Stimulated activated CD8-positive, alpha-beta memory T cell treated with anti-CD3 and anti-CD28 coated beads, Interleukin-7, amount 100 ng/mL, for 48 hours (primary cell): Measurements from ENCODE around the gene ARHGEF25.
"Not testable (repeated sequence)": the region's sequence is repeated elsewhere in the genome, so short reads cannot be mapped to it uniquely, and the experiment has no call there.

Experiments used
- DNase-seq, 2 donors: peaks; one replicate each; pipeline ENCODE4 v3.0.0-alpha.2; 2020; ENCODE audit warnings: low read depth in 1 of 2; ENCODE audit errors: extremely low read depth in 1 of 2

The ARHGEF25 gene

GRCh38 chr12:57607958-57608663, 3.1 kb upstream of the ARHGEF25 start:
- no peak for DNase-seq

DNA sequence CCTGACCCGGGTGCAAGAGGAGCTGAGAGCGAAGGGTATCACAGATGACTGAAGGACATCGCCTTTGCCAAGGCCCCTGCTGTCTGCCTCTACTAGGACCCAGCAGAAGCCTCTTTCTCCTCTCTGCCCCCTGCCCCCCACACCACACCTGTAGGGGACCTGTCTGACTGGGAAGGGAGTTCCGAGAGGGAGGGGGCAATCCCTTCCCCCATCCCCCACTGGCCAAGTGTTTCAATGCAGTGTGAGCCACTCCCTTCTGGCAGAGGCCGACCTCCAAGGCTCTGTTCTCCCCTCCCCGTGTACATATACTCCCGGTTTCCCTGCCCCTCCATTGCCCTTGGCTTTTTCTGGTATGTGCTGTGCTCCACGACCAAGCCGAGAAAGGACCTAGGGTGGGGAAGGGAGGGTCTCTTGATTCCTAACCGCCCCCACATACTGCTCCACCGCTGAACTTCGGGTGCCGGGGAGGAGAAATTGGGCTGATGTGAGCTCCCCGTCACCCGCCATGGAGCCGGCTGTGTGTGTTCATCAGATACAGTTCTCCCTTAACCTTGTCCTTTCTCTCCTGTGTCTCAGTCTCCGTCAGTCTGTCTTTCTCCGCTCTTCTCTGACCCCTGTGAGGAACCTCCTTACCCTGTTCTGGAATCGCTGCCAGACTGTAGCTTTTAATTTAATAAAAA, 2.0 kb upstream of the ARHGEF25 start:
- DNase-seq: no peak

- no peak for DNase-seq
Measured at GRCh38 chr12:57609781-57610553, 1.3 kb upstream of the ARHGEF25 start.

- no peak for DNase-seq
Measured at GRCh38 chr12:57610554-57611107, 604 bp upstream of the ARHGEF25 start.

DNA sequence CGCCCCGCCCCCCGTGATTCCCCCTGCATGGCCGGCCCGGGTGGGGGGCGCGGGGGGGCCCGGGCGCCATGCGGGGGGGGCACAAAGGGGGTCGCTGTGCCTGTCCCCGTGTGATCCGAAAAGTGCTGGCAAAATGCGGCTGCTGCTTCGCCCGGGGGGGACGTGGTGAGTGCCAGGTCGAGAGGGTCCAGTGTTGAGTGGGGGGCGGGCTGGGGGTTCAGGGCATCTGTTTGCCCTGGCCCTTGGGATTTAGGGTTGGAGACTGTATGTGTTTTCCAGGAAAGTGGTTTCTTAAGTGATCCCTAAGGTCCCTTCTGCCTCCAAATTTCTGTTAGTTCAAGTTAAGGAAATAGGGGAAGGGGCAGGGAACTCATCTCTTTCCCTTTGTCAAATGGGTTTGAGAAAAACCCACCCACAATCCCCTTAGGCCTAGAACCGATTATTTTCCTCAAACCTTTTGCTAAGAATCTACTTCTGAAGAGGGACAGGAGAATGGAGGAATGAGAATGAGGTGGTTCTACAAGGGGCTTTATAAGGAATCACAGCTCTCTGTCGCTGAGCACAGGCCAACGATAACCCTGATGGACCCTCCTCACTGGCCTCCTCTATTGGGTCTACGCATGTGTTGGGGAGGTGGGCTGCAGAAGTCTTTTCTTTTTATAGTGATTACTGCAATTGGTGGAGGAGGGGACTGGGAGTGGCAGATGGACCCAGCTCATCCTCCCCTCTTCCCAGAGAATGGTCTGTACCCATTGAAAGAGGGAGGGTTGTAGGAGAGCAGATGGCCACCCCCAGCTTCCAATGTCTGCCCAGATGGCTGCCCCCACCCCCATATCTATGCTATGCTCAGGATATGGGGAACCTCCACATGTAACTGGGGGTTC, 834 bp downstream of the ARHGEF25 start:
- DNase-seq: no peak

GRCh38 chr12:57612711-57613426, 1.6 kb downstream of the ARHGEF25 start:
- no peak for DNase-seq

GRCh38 chr12:57613427-57614109, 2.3 kb downstream of the ARHGEF25 start:
- no peak for DNase-seq

DNA sequence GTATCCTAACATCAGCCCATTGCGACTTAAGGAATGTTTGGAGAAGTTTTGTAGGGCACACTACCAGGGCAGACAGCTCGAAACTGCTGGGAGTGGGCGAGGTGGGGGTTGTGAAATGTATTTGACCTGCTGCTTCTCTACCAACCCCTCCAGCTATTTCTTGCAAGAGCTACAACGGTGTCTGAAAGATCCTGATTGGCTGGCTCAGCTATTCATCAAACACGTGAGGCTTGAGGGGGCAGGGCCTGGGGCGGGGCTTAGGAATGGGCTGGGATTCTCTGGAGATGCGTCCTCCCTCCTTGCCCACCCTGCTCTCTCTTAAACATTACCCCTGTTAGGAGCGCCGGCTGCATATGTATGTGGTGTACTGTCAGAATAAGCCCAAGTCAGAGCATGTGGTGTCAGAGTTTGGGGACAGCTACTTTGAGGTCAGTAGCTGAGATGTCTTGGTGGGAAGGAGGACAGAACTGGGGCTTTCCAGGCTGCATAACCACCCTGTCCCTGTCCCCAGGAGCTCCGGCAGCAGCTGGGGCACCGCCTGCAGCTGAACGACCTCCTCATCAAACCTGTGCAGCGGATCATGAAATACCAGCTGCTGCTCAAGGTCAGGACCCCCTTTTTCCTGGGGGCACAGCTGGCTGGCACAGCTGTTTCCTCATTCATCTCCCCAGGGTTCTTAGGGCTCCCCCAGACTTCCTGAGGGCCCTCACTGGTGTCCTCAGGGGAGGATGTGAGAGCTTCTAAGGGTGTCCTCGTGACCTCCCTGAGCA, 3.1 kb downstream of the ARHGEF25 start:
- DNase-seq: no peak

DNA sequence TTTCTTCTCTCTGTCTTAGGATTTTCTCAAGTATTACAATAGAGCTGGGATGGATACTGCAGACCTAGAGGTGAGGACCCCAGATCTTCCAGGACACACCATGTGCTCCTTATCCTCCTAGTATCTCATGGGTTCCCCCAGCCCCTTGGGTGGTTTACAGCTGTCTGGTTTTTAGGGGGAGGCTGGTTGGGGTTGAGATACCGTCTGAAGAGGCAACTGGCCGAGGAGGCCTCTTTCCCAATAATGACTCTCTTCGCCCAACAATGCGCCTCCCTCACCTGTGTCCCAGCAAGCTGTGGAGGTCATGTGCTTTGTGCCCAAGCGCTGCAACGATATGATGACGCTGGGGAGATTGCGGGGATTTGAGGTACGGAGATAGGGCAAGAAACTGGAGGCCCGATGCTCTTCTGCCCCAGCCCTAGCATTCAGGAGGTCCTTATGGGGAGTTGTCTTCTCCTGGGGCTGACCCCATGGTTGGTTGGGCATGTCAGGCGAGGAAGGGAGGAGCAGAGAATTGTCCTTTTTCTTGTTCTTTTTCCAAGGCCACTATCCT, 3.8 kb downstream of the ARHGEF25 start:
- DNase-seq: no peak

DNA sequence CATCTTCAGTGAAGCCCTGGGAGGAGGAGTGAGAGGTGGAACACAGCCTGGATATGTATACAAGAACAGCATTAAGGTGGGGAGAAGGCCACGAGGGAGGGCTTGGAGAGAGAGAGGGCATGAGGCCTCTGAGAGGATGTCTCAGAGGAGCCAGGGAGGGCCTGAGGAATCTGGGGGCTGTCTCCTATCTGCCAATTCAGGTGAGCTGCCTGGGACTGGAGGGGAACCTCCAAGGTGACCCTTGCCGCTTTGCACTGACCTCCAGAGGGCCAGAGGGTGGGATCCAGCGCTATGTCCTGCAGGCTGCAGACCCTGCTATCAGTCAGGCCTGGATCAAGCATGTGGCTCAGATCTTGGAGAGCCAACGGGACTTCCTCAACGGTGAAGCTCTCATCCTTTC, 4.4 kb downstream of the ARHGEF25 start:
- no peak for DNase-seq

DNA sequence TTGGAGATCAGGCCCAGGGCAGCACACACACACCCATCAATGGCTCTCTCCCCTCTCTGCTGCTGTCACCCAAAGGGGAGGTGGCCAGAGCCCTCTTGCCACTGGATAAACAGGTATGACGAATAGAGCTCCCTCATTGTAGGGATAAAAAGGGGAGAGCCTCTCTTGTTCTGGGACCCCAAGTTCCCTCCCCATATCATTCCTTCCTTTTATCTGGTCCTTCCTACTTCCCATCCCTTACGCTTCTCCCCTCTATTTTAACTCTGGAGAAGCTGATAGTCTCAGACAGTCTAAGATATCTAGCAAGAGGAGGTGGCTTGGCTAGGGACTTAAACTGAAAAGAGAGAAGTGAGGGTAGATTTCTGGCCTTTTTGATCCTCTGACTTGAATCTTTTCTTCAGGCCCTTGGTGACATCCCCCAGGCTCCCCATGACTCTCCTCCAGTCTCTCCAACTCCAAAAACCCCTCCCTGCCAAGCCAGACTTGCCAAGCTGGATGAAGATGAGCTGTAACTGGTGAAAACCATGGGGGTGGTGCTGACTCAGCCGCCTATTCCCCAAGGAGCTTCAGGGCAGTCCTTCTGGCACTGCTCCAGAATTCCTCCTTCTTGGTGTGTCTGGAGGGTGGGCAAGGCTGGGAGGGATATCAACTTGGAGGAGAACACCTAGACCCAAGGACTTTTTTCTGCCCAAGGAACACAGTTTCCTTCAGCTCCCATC, 5.3 kb downstream of the ARHGEF25 start:
- no peak for DNase-seq

GRCh38 chr12:57617942-57618341, 6.7 kb downstream of the ARHGEF25 start:
- DNase-seq: no peak

- not testable (repeated sequence) for DNase-seq
Measured at GRCh38 chr12:57618431-57618830, 7.2 kb downstream of the ARHGEF25 start.

GRCh38 chr12:57618966-57619433, 7.8 kb downstream of the ARHGEF25 start:
- no peak for DNase-seq

- no peak for DNase-seq
Measured at GRCh38 chr12:57619434-57620244, 8.4 kb downstream of the ARHGEF25 start.

GRCh38 chr12:57620245-57620935, 9.2 kb downstream of the ARHGEF25 start:
- no peak for DNase-seq
